ENCODE measurements around the gene COPG2. TPM values are rescaled to one million over a fixed set of nuclear protein-coding genes. Genes with fewer than 3 reads are reported as not detected.

COPG2 gene
- total and polyA plus RNA-seq, 2 of the 4 experiments (the other 2 are of a cell fraction) = 18.1 to 50.0 TPM

- Histone ChIP-seq H3K27ac (ENCODE audit: insufficient read depth, low read length) (peak overlapping the region; percentile 1; the same call in 1 of the 2 replicates), H3K56ac (ENCODE audit: extremely low read depth, insufficient read depth, low read length) (0 out of 2 replicates have a peak overlapping the region, but pooled peaks have one; percentile 10), H3K23ac (ENCODE audit: low read depth, low read length) (peak overlapping the region; percentile 35), H3K4me2 (ENCODE audit: low read depth, low read length) (peak overlapping the region; percentile 32), H3K4me3 (ENCODE audit: insufficient read depth, low read depth, low read length) (peak overlapping the region; percentile 71), H3K9ac (ENCODE audit: low read depth, low read length) (peak overlapping the region; percentile 53), H3K18ac (ENCODE audit: low read depth, low read length) (peak overlapping the region; percentile 7; the same call in 1 of the 2 replicates), H4K20me1 (ENCODE audit: insufficient read depth, low read length) (no peaks in the 10 kb centered on the region), H2BK20ac (ENCODE audit: low read depth, low read length) (no peak overlapping the region), H3K9me3 (ENCODE audit: control insufficient read depth, insufficient read depth, low read length) (no peaks in the 10 kb centered on the region), H4K8ac (ENCODE audit: low read depth in 2 of 2, low read length in 2 of 2) (peak overlapping the region in 1 of 2 experiments; percentile 45; a peak in 1 of 4 replicates), H2BK120ac (ENCODE audit: low read depth, low read length) (peak overlapping the region; percentile 38; the same call in 1 of the 2 replicates), H2BK15ac (ENCODE audit: low read depth, low read length) (no peak overlapping the region), H4K5ac (ENCODE audit: low read depth, low read length) (no peak overlapping the region), H3K14ac (replicated peaks; ENCODE audit: low read depth, low read length) (peak overlapping the region; percentile 62; the same call in 1 of the 2 replicates), H2AK5ac (ENCODE audit: low read depth, low read length) (no peak overlapping the region), H3K9me1 (ENCODE audit: insufficient read depth, low read length) (no peaks in the 10 kb centered on the region), H3K27me3 (ENCODE audit: control insufficient read depth, insufficient read depth, low read length) (no peaks in the 10 kb centered on the region), H2AFZ (replicated peaks; ENCODE audit: low read length, poor library complexity) (peak overlapping the region; percentile 59), H3K36me3 (ENCODE audit: control insufficient read depth, insufficient read depth, low read length) (peaks cover 8% of the 10 kb centered on the region), H3K4me1 (ENCODE audit: control insufficient read depth, insufficient read depth, low read length) (peaks cover 11% of the 10 kb centered on the region), H2BK5ac (ENCODE audit: low read depth, low read length, poor library complexity, severe bottlenecking) (no peak overlapping the region), H4K91ac (ENCODE audit: insufficient read depth, low read depth, low read length) (no peak overlapping the region), H3K4ac (ENCODE audit: low read depth, low read length) (no peak overlapping the region), H3K79me1 (ENCODE audit: low read depth in 1 of 2, low read length in 2 of 2) (peaks cover 0 to 3% of the 10 kb centered on the region in 2 experiments; a peak in 1 of 4 replicates), H2AK9ac (replicated peaks; ENCODE audit: low read depth, low read length, poor library complexity) (peak overlapping the region; percentile 71)
- POLR2A ChIA-PET (ENCODE audit: unreplicated experiment) = no interaction called here
- BruUV-seq (replicated peaks) = TSS peak; percentile 34
- ATAC-seq (ENCODE audit: low read depth) = peak; percentile 2; the same call in 1 of the 2 replicates
- intact Hi-C loops (cut with micrococcal nuclease) (loop anchor here (2.0 to 10.0 kb wide), 4 partner anchors 61 to 421 kb away; no protein-coding TSS in a partner anchor), in situ Hi-C loops (cut with MboI; ENCODE audit: low sequenced_read_pairs) (no loop called here), dilution Hi-C loops (cut with HindIII; ENCODE audit: low sequenced_read_pairs, unreplicated experiment) (no loop called here)
- peak; percentile 17 for TF ChIP-seq RAD21 (IDR thresholded peaks at IDR 0.05; ENCODE audit: low read length)
- TF ChIP-seq SMC3 (IDR thresholded peaks at IDR 0.05; ENCODE audit: low read depth, low read length) = no peak; the same call in 1 of the 2 replicates
- peak; percentile 62; the same call in 1 of the 2 replicates for TF ChIP-seq NFE2L2 (IDR thresholded peaks at IDR 0.05; ENCODE audit: low read depth, low read length)
- DNase-seq = peak; percentile 43
- WGBS, 2 experiments (ENCODE audit: extremely low coverage in 2 of 2, insufficient read length in 1 of 2) = 75% methylated on average over 1 of the region's 13 CpGs; no CpG with 5 or more reads in 1 of the 2 experiments
- CTCF ChIA-PET = no interaction called here
These were observed 175.2 kb downstream of the COPG2 start for GRCh38 chr7:130493275-130493873.
